Adipocyte (in vitro differentiated cells): ENCODE results near the gene FRK.
A peak's percentile ranks its signal among the peaks of the same experiment; 100 is the strongest.
"Not testable (repeated sequence)": the region's sequence is repeated elsewhere in the genome, so short reads cannot be mapped to it uniquely, and the experiment has no call there.

Experiments used
- DNase-seq: peaks from one replicate; pipeline ENCODE4 v3.0.0-alpha.2; 2015; ENCODE audit warnings: low read depth
- H3K27me3 ChIP-seq: replicated peaks from 2 replicates; pipeline ENCODE4 v1.7.0; 2013; ENCODE audit warnings: mild to moderate bottlenecking, low read length, moderate library complexity; ENCODE audit not compliant: control insufficient read depth, insufficient read depth
- H3K36me3 ChIP-seq: 2 replicates; pipeline ENCODE4 v1.7.0; 2013; ENCODE audit warnings: low read length, mild to moderate bottlenecking, moderate library complexity; ENCODE audit not compliant: control insufficient read depth, insufficient read depth, severe bottlenecking
- H3K4me1 ChIP-seq: 2 replicates; pipeline ENCODE4 v1.7.0; 2013; ENCODE audit warnings: mild to moderate bottlenecking, low read length, moderate library complexity; ENCODE audit not compliant: control insufficient read depth, insufficient read depth
- H3K4me3 ChIP-seq: 2 replicates; pipeline ENCODE4 v1.7.0; 2013; ENCODE audit warnings: mild to moderate bottlenecking, low read length, moderate library complexity
- H3K9ac ChIP-seq: 2 replicates; pipeline ENCODE4 v1.7.0; 2013; ENCODE audit warnings: mild to moderate bottlenecking, low read length, moderate library complexity
- H3K9me3 ChIP-seq: 2 replicates; pipeline ENCODE4 v1.7.0; 2013; ENCODE audit warnings: mild to moderate bottlenecking, low read length, moderate library complexity; ENCODE audit not compliant: control insufficient read depth

Gene FRK

GRCh38 chr6:115969930-115970273 is 90.8 kb downstream of the FRK start:
- Histone ChIP-seq H3K36me3 (no peaks in the 10 kb centered on the region), H3K27me3 (no peaks in the 10 kb centered on the region), H3K9ac (peak overlapping the region; percentile 11), H3K4me3 (peak overlapping the region; percentile 6), H3K9me3 (no peaks in the 10 kb centered on the region), H3K4me1 (peaks cover 19% of the 10 kb centered on the region)
- DNase-seq, result peak; percentile 21

GRCh38 chr6:115969207-115969929 is 91.3 kb downstream of the FRK start:
- Histone ChIP-seq H3K36me3 (no peaks in the 10 kb centered on the region), H3K9ac (peak overlapping the region; percentile 11), H3K4me1 (peaks cover 19% of the 10 kb centered on the region), H3K4me3 (peak overlapping the region; percentile 6), H3K27me3 (no peaks in the 10 kb centered on the region), H3K9me3 (no peaks in the 10 kb centered on the region)
- peak; percentile 18 for DNase-seq

GRCh38 chr6:115960286-115960685 is 100.4 kb downstream of the FRK start:
- H3K9ac ChIP-seq, H3K36me3 ChIP-seq, DNase-seq, H3K4me1 ChIP-seq, H3K9me3 ChIP-seq, H3K27me3 ChIP-seq, H3K4me3 ChIP-seq: not testable (repeated sequence)

GRCh38 chr6:115958958-115959357 is 101.7 kb downstream of the FRK start:
- Histone ChIP-seq H3K4me1 (no peaks in the 10 kb centered on the region), H3K36me3 (no peaks in the 10 kb centered on the region), H3K9me3 (no peaks in the 10 kb centered on the region), H3K4me3 (no peak overlapping the region), H3K27me3 (no peaks in the 10 kb centered on the region), H3K9ac (no peak overlapping the region)
- DNase-seq, result no peak

GRCh38 chr6:115954740-115955139 is 106.0 kb downstream of the FRK start:
- Histone ChIP-seq H3K36me3 (no peaks in the 10 kb centered on the region), H3K9ac (no peak overlapping the region), H3K4me3 (no peak overlapping the region), H3K9me3 (no peaks in the 10 kb centered on the region), H3K27me3 (no peaks in the 10 kb centered on the region), H3K4me1 (no peaks in the 10 kb centered on the region)
- DNase-seq, result no peak

- Histone ChIP-seq H3K4me3 (no peak overlapping the region), H3K9ac (no peak overlapping the region), H3K27me3 (no peaks in the 10 kb centered on the region), H3K9me3 (no peaks in the 10 kb centered on the region), H3K4me1 (no peaks in the 10 kb centered on the region), H3K36me3 (no peaks in the 10 kb centered on the region)
- no peak for DNase-seq
Measured at GRCh38 chr6:115948751-115949150, 111.9 kb downstream of the FRK start.

GRCh38 chr6:115947966-115948541 is 112.6 kb downstream of the FRK start:
- Histone ChIP-seq H3K36me3 (no peaks in the 10 kb centered on the region), H3K4me3 (no peak overlapping the region), H3K4me1 (no peaks in the 10 kb centered on the region), H3K27me3 (no peaks in the 10 kb centered on the region), H3K9ac (no peak overlapping the region), H3K9me3 (no peaks in the 10 kb centered on the region)
- no peak for DNase-seq

GRCh38 chr6:115945812-115946211 is 114.9 kb downstream of the FRK start:
- Histone ChIP-seq H3K9me3 (no peaks in the 10 kb centered on the region), H3K4me3 (no peak overlapping the region), H3K4me1 (no peaks in the 10 kb centered on the region), H3K9ac (no peak overlapping the region), H3K27me3 (no peaks in the 10 kb centered on the region), H3K36me3 (no peaks in the 10 kb centered on the region)
- no peak for DNase-seq

GRCh38 chr6:115945306-115945705 is 115.4 kb downstream of the FRK start:
- H3K9ac ChIP-seq, result no peak overlapping the region

GRCh38 chr6:115944829-115945228 is 115.9 kb downstream of the FRK start:
- not testable (repeated sequence) for H3K4me1 ChIP-seq, H3K27me3 ChIP-seq, H3K9me3 ChIP-seq, H3K4me3 ChIP-seq, H3K9ac ChIP-seq, H3K36me3 ChIP-seq, DNase-seq

More at GRCh38 chr6:115945306-115945705, 115.4 kb downstream of the FRK start:
- Histone ChIP-seq H3K36me3 (no peaks in the 10 kb centered on the region), H3K9me3 (no peaks in the 10 kb centered on the region), H3K4me1 (no peaks in the 10 kb centered on the region), H3K4me3 (no peak overlapping the region), H3K27me3 (no peaks in the 10 kb centered on the region)
- DNase-seq, result no peak

GRCh38 chr6:115937502-115937901 is 123.2 kb downstream of the FRK start:
- H3K4me3 ChIP-seq, H3K9me3 ChIP-seq, H3K27me3 ChIP-seq, H3K4me1 ChIP-seq, H3K36me3 ChIP-seq, DNase-seq, H3K9ac ChIP-seq: not testable (repeated sequence)

GRCh38 chr6:115935361-115935760 is 125.3 kb downstream of the FRK start:
- Histone ChIP-seq H3K4me1 (no peaks in the 10 kb centered on the region), H3K4me3 (no peak overlapping the region), H3K9ac (no peak overlapping the region), H3K36me3 (no peaks in the 10 kb centered on the region), H3K9me3 (no peaks in the 10 kb centered on the region), H3K27me3 (no peaks in the 10 kb centered on the region)
- DNase-seq, result no peak
